Esophagus muscularis mucosa (tissue), 4 donors: Measurements from ENCODE around the gene DNASE1L2. TPM values are rescaled to one million over a fixed set of nuclear protein-coding genes. Genes with fewer than 3 reads are reported as not detected.

Source experiments
- DNase-seq: peaks from one replicate; pipeline ENCODE4 v3.0.0-alpha.2; 2017; ENCODE audit errors: extremely low spot score
- H3K27ac ChIP-seq, 4 donors: fragments of 200-600 bp; sonication (generic); replicated peaks in 1 of 4; 1 replicate in 3 of 4; 2 replicates in 1 of 4; pipeline ENCODE4 v1.5.1; 2016 to 2019; ENCODE audit warnings: mild to moderate bottlenecking in 1 of 4
- H3K27me3 ChIP-seq, 4 donors: fragments of 200-600 bp; sonication (generic); one replicate each; pipeline versions ENCODE4 v1.5.1 to v1.6.0; 2016 to 2019
- H3K36me3 ChIP-seq, 4 donors: fragments of 200-600 bp; sonication (generic); one replicate each; pipeline ENCODE4 v1.5.1; 2016 to 2019
- H3K4me1 ChIP-seq, 4 donors: fragments of 200-600 bp; sonication (generic); one replicate each; pipeline ENCODE4 v1.5.1; 2016 to 2019
- H3K4me3 ChIP-seq, 4 donors: fragments of 200-600 bp; sonication (generic); 1 replicate in 2 of 4; 2 replicates in 2 of 4; pipeline ENCODE4 v1.5.1; 2016 to 2019; ENCODE audit warnings: mild to moderate bottlenecking in 4 of 4, moderate library complexity in 1 of 4
- H3K9me3 ChIP-seq, 4 donors: fragments of 200-600 bp; sonication (generic); 1 replicate in 3 of 4; 2 replicates in 1 of 4; pipeline ENCODE4 v1.5.1; 2016 to 2019
- EP300 ChIP-seq: sonication (generic); formaldehyde crosslinking; IDR thresholded peaks from one replicate; pipeline ENCODE4 v1.6.1; 2017; ENCODE audit warnings: antibody characterized with exemption
- POLR2A ChIP-seq: fragments of 450-650 bp; IDR thresholded peaks from one replicate; pipeline ENCODE4 v1.6.1; 2017; ENCODE audit warnings: antibody characterized with exemption, moderate library complexity, mild to moderate bottlenecking, low read depth
- POLR2AphosphoS5 ChIP-seq, 2 donors: sonication (generic); formaldehyde crosslinking; IDR thresholded peaks; one replicate each; pipeline ENCODE4 v1.6.1; 2017; ENCODE audit warnings: antibody characterized with exemption in 2 of 2
- WGBS: methylation state at CpG from one replicate; pipeline ENCODE4 v1.1.5; 2018; 5-methylcytosine and 5-hydroxymethylcytosine counted together
- intact Hi-C: fragments of 100-400 bp; cut with DNase I; formaldehyde crosslinking; loops from one replicate; pipeline ENCODE4 v1.15.1; 2023
- total RNA-seq, 4 donors: library from RNA; depleted of rRNA; stranded (reverse); fragments of >200 nt; gene quantifications; one replicate each; pipeline versions ENCODE4 v1.1.0 to v1.2.1, GENCODE V29; 2016
- TF ChIP-seq, protein P1 (sequence below), 3 experiments: fragments of 200-600 bp in 2 of 3; fragments of 450-650 bp in 1 of 3; sonication (generic) in 2 of 3; IDR thresholded peaks; one replicate each; pipeline ENCODE4 v1.5.1; 2017 to 2019; ENCODE audit warnings: antibody characterized with exemption in 3 of 3, mild to moderate bottlenecking in 2 of 3, moderate library complexity in 1 of 3

DNASE1L2 gene
- total RNA-seq, 4 donors from 2014 or later = 0.50 to 0.86 (median 0.67) TPM

DNA sequence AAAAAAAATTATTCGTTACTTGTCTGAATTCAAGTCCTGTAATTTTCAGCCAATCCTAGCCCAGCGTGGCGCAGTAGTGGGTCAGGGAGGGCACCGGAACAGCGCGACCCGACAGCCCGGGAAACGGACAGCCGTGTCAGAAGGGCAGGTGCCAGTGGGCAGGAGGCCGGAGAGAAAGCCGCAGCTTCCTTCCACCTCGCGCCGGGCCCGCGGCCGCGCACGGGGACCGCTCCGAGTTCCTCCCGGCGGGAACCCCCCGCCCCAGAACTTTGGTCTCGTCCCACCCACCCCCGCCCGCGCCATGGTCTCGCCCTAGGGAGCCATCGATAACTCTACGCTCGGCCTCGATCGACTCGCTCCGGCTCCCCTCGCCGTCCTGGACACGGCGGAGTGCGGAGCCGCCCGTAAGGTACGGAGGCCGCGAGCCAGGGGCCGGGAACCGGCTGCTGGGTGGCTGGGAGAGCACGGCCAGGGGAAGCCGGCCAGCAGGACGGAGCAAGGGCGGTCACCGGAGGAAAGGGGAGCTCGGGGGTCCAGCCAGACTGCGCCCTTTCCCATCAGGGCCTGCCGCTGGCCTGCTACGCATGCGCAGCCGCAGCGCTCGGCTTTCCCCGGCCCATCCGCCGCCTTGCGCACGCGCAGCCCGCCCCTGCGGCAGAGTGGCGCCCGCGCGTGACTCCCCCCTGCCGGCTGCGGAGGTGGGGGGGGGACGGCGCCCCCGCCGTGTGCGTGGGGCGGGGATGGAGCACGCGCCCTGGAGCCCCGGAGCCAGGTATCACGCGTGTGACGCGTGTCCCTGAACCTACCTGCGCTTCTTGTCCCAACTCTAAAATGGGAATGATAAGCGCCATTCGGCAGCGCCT, 30.9 kb upstream of the DNASE1L2 start, which contains the start of gene MLST8:
TSS of gene MLST8 (plus strand) at position 351 of the 863 bp plus-strand sequence. CDS start 632 bp downstream, outside the sequence.
- intact Hi-C loops = no loop called here
- TF ChIP-seq POLR2A (peak; percentile 70), EP300 (no peak), POLR2AphosphoS5 (IDR thresholded peaks at IDR 0.05) (peak; percentile 86 to 94)
- TF ChIP-seq, protein P1, sequence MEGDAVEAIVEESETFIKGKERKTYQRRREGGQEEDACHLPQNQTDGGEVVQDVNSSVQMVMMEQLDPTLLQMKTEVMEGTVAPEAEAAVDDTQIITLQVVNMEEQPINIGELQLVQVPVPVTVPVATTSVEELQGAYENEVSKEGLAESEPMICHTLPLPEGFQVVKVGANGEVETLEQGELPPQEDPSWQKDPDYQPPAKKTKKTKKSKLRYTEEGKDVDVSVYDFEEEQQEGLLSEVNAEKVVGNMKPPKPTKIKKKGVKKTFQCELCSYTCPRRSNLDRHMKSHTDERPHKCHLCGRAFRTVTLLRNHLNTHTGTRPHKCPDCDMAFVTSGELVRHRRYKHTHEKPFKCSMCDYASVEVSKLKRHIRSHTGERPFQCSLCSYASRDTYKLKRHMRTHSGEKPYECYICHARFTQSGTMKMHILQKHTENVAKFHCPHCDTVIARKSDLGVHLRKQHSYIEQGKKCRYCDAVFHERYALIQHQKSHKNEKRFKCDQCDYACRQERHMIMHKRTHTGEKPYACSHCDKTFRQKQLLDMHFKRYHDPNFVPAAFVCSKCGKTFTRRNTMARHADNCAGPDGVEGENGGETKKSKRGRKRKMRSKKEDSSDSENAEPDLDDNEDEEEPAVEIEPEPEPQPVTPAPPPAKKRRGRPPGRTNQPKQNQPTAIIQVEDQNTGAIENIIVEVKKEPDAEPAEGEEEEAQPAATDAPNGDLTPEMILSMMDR (IDR thresholded peaks at IDR 0.05) = peak in 2 of 3 experiments; percentile 18 to 22
- peak; percentile 96 for DNase-seq
- no peaks in the 10 kb centered on the region for H3K9me3 ChIP-seq
- WGBS = under 1% methylated on average over 29 of the region's 93 CpGs
- H3K27ac ChIP-seq = peak within 1 kb of the TSS; percentile 90 to 97 (median 96)
- H3K27me3 ChIP-seq = no peaks in the 10 kb centered on the region
- peaks cover 14 to 29% (median 23%) of the 10 kb centered on the region in 4 donors for H3K4me1 ChIP-seq
- peaks cover 20 to 39% (median 38%) of the 10 kb centered on the region in 4 donors for H3K36me3 ChIP-seq
- peak within 1 kb of the TSS; percentile 65 to 87 (median 78) for H3K4me3 ChIP-seq

DNA sequence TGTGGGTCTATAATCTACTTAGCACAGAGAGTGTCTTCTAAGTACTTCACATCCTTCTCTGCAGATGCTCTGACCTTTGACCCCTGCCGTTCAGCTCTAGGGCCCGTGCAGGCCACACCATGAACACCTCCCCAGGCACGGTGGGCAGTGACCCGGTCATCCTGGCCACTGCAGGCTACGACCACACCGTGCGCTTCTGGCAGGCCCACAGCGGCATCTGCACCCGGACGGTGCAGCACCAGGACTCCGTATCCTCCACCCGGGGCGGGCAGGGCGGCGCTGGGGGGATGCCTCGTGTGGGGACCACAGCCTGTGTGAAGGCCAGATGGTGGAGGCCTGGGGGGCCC, 30.3 kb upstream of the DNASE1L2 start:
- Histone ChIP-seq H3K9me3 (no peaks in the 10 kb centered on the region), H3K4me1 (peaks cover 14 to 29% (median 23%) of the 10 kb centered on the region in 4 donors), H3K36me3 (peaks cover 20 to 39% (median 38%) of the 10 kb centered on the region in 4 donors), H3K27ac (peak overlapping the region; percentile 90 to 97 (median 96)), H3K4me3 (peak overlapping the region; percentile 65 to 87 (median 78)), H3K27me3 (no peaks in the 10 kb centered on the region)
- TF ChIP-seq EP300 (no peak), POLR2A (no peak), POLR2AphosphoS5 (IDR thresholded peaks at IDR 0.05) (no peak)
- TF ChIP-seq, protein P1 (IDR thresholded peaks at IDR 0.05) = no peak
- intact Hi-C loops = no loop called here
- no CpG with 5 or more reads among the region's 16 CpGs for WGBS
- no peak for DNase-seq

DNA sequence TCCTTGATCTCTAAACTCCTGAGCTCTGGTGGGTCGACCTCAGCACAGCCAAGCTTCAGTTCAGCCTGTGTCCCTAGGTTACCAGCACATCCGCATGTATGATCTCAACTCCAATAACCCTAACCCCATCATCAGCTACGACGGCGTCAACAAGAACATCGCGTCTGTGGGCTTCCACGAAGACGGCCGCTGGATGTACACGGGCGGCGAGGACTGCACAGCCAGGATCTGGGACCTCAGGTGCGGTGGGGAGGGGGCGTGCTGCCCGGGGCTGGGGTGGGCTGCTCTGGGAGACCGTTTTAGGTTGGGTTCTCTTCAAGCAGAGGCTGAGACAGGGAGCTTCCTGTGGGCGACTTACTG, 29.8 kb upstream of the DNASE1L2 start:
- no peaks in the 10 kb centered on the region for H3K9me3 ChIP-seq
- 82% methylated on average over 17 of the region's 18 CpGs for WGBS
- TF ChIP-seq, protein P1 (IDR thresholded peaks at IDR 0.05) = no peak
- no peak for TF ChIP-seq EP300
- TF ChIP-seq POLR2A = no peak
- no peak for TF ChIP-seq POLR2AphosphoS5 (IDR thresholded peaks at IDR 0.05)
- peak overlapping the region; percentile 90 to 97 (median 96) for H3K27ac ChIP-seq
- peaks cover 14 to 29% (median 23%) of the 10 kb centered on the region in 4 donors for H3K4me1 ChIP-seq
- DNase-seq = no peak
- intact Hi-C loops = no loop called here
- H3K36me3 ChIP-seq = peaks cover 20 to 39% (median 38%) of the 10 kb centered on the region in 4 donors
- H3K27me3 ChIP-seq = no peaks in the 10 kb centered on the region
- H3K4me3 ChIP-seq = peak overlapping the region; percentile 65 to 87 (median 78)

DNA sequence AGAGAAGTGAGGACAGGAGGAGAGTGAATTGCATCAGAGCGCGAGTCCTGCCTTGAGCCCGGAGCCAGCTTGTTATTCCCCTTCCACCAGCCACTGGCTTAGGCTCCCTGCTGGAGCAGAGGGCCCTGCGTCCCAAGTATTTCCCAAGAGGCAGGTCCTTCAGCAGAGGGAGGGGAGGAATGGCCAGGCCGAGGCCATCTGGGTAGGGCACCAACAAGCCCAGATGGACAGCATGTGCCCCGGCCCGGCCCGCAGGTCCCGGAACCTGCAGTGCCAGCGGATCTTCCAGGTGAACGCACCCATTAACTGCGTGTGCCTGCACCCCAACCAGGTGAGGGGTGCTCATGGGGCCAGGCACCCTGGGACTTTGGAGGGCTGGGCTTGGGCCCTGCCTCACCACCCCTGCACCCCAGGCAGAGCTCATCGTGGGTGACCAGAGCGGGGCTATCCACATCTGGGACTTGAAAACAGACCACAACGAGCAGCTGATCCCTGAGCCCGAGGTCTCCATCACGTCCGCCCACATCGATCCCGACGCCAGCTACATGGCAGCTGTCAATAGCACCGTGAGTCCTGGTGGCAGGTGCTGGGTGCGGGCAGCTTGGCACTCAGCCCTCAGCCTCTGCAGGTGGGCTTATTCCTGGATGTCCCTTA, 29.3 kb upstream of the DNASE1L2 start:
- 84% methylated on average over 15 of the region's 23 CpGs for WGBS
- Histone ChIP-seq H3K27me3 (no peaks in the 10 kb centered on the region), H3K4me1 (peaks cover 19 to 32% (median 25%) of the 10 kb centered on the region in 4 donors), H3K36me3 (peaks cover 20 to 40% (median 39%) of the 10 kb centered on the region in 4 donors), H3K4me3 (peak overlapping the region in 1 of 4 donors; percentile 73), H3K9me3 (no peaks in the 10 kb centered on the region), H3K27ac (peak overlapping the region in 1 of 4 donors; percentile 96)
- TF ChIP-seq POLR2AphosphoS5 (IDR thresholded peaks at IDR 0.05) (no peak), POLR2A (no peak), EP300 (no peak)
- TF ChIP-seq, protein P1 (IDR thresholded peaks at IDR 0.05) = no peak
- DNase-seq = no peak
- intact Hi-C loops = no loop called here
